Measurements from ENCODE around the gene IGFBP3.
A peak's percentile ranks its signal among the peaks of the same experiment; 100 is the strongest.

Gene IGFBP3

DNA sequence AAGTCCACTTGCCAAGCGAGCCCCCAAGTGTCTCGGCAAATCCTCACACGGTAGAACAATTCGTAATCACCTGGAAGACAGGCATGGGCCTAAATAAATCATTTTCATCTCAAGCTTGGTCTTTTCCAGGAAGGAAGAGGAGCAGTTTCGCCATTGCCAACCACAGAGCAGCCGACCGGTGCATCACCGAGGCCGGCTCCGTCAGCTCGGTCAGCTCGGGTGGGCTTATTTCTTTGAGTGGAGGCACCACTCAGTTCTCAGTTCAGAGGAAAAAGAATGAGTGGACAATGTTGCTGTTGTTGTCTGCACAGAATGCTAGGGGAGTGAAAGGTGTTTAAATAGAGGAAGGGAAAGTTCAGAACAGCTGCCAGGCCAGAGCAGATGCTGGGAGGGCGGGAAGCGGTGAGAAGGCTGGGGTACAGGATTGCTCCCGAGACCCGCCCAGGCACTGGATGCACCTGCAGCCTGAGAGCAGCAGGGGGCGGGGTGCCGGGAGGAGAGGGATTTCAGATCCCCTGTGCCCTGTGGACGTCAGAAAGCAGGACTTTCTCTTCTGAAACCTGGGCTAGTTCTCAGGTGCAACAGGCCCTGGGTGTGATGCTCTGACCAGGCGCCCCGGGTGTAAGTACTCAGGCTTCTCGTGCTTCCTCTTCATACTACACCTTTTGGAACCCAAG, 17.7 kb upstream of the IGFBP3 start:
- no peak overlapping the region for H3K9ac ChIP-seq (ENCODE audit: low read length)
- no peaks in the 10 kb centered on the region for H3K79me2 ChIP-seq (ENCODE audit: insufficient read depth, low read length)
- no peaks in the 10 kb centered on the region for H3K27me3 ChIP-seq (ENCODE audit: insufficient read depth, low read length)
- no peak overlapping the region for H2AFZ ChIP-seq (ENCODE audit: low read length)
- H3K9me2 ChIP-seq (ENCODE audit: low read depth, low read length): no peaks in the 10 kb centered on the region
- H3K4me1 ChIP-seq (ENCODE audit: insufficient read depth, low read length, severe bottlenecking): no peaks in the 10 kb centered on the region
- H3K4me2 ChIP-seq (ENCODE audit: low read length): no peak overlapping the region
- TF ChIP-seq EZH2 (IDR thresholded peaks at IDR 0.05; ENCODE audit: borderline replicate concordance, low read length) (no peak), CTCF (IDR thresholded peaks at IDR 0.05; ENCODE audit: low read length) (peak; percentile 41)
- no peaks in the 10 kb centered on the region for H3F3A ChIP-seq (ENCODE audit: insufficient read depth, low read length)
- no peaks in the 10 kb centered on the region for H3K36me3 ChIP-seq (ENCODE audit: insufficient read depth, low read length)
- H4K20me1 ChIP-seq (ENCODE audit: insufficient read depth, low read length): no peaks in the 10 kb centered on the region
- no peak overlapping the region for H3K4me3 ChIP-seq (ENCODE audit: low read depth, low read length, poor library complexity, severe bottlenecking)
- no peaks in the 10 kb centered on the region for H3K9me3 ChIP-seq (ENCODE audit: low read length)
- no peak overlapping the region for H3K27ac ChIP-seq (ENCODE audit: low read depth, low read length, poor library complexity, severe bottlenecking)

DNA sequence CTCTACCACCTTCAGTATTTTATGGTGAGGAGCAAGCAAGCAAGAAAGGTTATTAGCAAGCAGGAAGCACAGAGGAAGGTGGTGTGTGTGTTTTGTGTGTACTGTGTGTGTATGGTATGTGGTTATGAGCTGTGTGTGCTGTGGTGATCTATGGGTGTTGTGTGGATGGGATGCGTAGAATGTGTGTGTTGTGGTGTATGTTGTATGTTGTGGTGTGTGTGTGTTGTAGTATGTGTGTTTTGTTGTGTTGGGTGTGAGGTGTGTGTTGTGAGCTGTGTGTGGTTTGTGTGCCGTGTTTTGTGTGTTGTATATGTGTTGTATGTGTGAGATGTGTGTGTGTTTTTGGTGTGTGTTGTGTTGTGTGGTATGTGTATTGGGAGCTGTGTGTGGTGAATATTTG, 16.8 kb upstream of the IGFBP3 start:
- Histone ChIP-seq H3K79me2 (ENCODE audit: insufficient read depth, low read length) (no peaks in the 10 kb centered on the region), H3K9me2 (ENCODE audit: low read depth, low read length) (no peaks in the 10 kb centered on the region), H3K9ac (ENCODE audit: low read length) (no peak overlapping the region), H3F3A (ENCODE audit: insufficient read depth, low read length) (no peaks in the 10 kb centered on the region), H3K27ac (ENCODE audit: low read depth, low read length, poor library complexity, severe bottlenecking) (no peak overlapping the region), H3K4me3 (ENCODE audit: low read depth, low read length, poor library complexity, severe bottlenecking) (no peak overlapping the region), H3K4me1 (ENCODE audit: insufficient read depth, low read length, severe bottlenecking) (no peaks in the 10 kb centered on the region), H3K27me3 (ENCODE audit: insufficient read depth, low read length) (no peaks in the 10 kb centered on the region), H2AFZ (ENCODE audit: low read length) (no peak overlapping the region), H3K4me2 (ENCODE audit: low read length) (no peak overlapping the region), H4K20me1 (ENCODE audit: insufficient read depth, low read length) (no peaks in the 10 kb centered on the region), H3K9me3 (ENCODE audit: low read length) (no peaks in the 10 kb centered on the region), H3K36me3 (ENCODE audit: insufficient read depth, low read length) (no peaks in the 10 kb centered on the region)
- no peak for TF ChIP-seq EZH2 (IDR thresholded peaks at IDR 0.05; ENCODE audit: borderline replicate concordance, low read length)

DNA sequence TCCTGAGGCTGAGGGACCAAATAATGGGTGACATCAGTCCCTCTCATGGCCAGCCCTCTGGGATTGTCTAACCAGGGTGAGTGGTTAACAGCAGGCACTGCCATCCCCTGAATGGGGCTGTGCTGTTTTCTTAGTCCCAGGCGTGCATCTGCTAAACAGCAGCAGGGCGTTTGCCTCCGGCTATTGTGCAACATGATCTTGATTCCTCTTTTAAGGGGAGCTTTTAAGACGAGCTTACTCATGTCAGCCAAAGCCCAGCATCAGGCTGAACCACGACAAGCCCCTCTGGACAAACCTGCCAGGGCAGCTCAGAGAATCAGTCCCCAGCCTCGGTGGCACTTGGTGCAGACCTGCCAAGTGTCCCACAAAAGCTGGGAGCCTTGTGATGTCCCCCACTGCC, 16.2 kb upstream of the IGFBP3 start:
- no peak overlapping the region for H3K27ac ChIP-seq (ENCODE audit: low read depth, low read length, poor library complexity, severe bottlenecking)
- no peaks in the 10 kb centered on the region for H3K36me3 ChIP-seq (ENCODE audit: insufficient read depth, low read length)
- TF ChIP-seq EZH2 (IDR thresholded peaks at IDR 0.05; ENCODE audit: borderline replicate concordance, low read length): no peak
- TF ChIP-seq CTCF (IDR thresholded peaks at IDR 0.05; ENCODE audit: low read length): no peak
- H3K9me3 ChIP-seq (ENCODE audit: low read length): no peaks in the 10 kb centered on the region
- no peaks in the 10 kb centered on the region for H3K4me1 ChIP-seq (ENCODE audit: insufficient read depth, low read length, severe bottlenecking)
- no peaks in the 10 kb centered on the region for H3K9me2 ChIP-seq (ENCODE audit: low read depth, low read length)
- no peaks in the 10 kb centered on the region for H3F3A ChIP-seq (ENCODE audit: insufficient read depth, low read length)
- H3K4me2 ChIP-seq (ENCODE audit: low read length): no peak overlapping the region
- no peak overlapping the region for H3K4me3 ChIP-seq (ENCODE audit: low read depth, low read length, poor library complexity, severe bottlenecking)
- no peaks in the 10 kb centered on the region for H4K20me1 ChIP-seq (ENCODE audit: insufficient read depth, low read length)
- H3K27me3 ChIP-seq (ENCODE audit: insufficient read depth, low read length): no peaks in the 10 kb centered on the region
- no peak overlapping the region for H2AFZ ChIP-seq (ENCODE audit: low read length)
- H3K79me2 ChIP-seq (ENCODE audit: insufficient read depth, low read length): no peaks in the 10 kb centered on the region
- H3K9ac ChIP-seq (ENCODE audit: low read length): no peak overlapping the region

GRCh38 chr7:45930967-45931366, 9.9 kb upstream of the IGFBP3 start:
- H3K4me1 ChIP-seq (ENCODE audit: insufficient read depth, low read length, severe bottlenecking): no peaks in the 10 kb centered on the region

More at GRCh38 chr7:45930967-45931366, 9.9 kb upstream of the IGFBP3 start:
- H3K4me2 ChIP-seq (ENCODE audit: low read length): no peak overlapping the region
- H3F3A ChIP-seq (ENCODE audit: insufficient read depth, low read length): no peaks in the 10 kb centered on the region
- no peaks in the 10 kb centered on the region; the same call in 1 of the 2 replicates for H3K9me2 ChIP-seq (ENCODE audit: low read depth, low read length)
- no peak overlapping the region for H2AFZ ChIP-seq (ENCODE audit: low read length)
- H3K9me3 ChIP-seq (ENCODE audit: low read length): no peaks in the 10 kb centered on the region
- no peak overlapping the region for H3K4me3 ChIP-seq (ENCODE audit: low read depth, low read length, poor library complexity, severe bottlenecking)
- H3K27me3 ChIP-seq (ENCODE audit: insufficient read depth, low read length): no peaks in the 10 kb centered on the region
- H4K20me1 ChIP-seq (ENCODE audit: insufficient read depth, low read length): no peaks in the 10 kb centered on the region
- TF ChIP-seq CTCF (IDR thresholded peaks at IDR 0.05; ENCODE audit: low read length) (no peak), EZH2 (IDR thresholded peaks at IDR 0.05; ENCODE audit: borderline replicate concordance, low read length) (no peak)
- H3K9ac ChIP-seq (ENCODE audit: low read length): no peak overlapping the region
- H3K27ac ChIP-seq (ENCODE audit: low read depth, low read length, poor library complexity, severe bottlenecking): no peak overlapping the region
- no peaks in the 10 kb centered on the region for H3K36me3 ChIP-seq (ENCODE audit: insufficient read depth, low read length)
- H3K79me2 ChIP-seq (ENCODE audit: insufficient read depth, low read length): no peaks in the 10 kb centered on the region
